ENCODE data around the gene CFAP99. TPM values are rescaled to one million over a fixed set of nuclear protein-coding genes. Genes with fewer than 3 reads are reported as not detected.

The CFAP99 gene
- total and polyA plus RNA-seq, 2 of the 4 experiments (the other 2 are of a cell fraction), result not detected

- H2BK120ac ChIP-seq (ENCODE audit: low read depth, low read length), result no peak overlapping the region
- POLR2A ChIA-PET (ENCODE audit: unreplicated experiment), result no interaction called here
- no peaks in the 10 kb centered on the region for H3K9me1 ChIP-seq (ENCODE audit: insufficient read depth, low read length)
- no peaks in the 10 kb centered on the region for H3K79me1 ChIP-seq (ENCODE audit: low read depth in 1 of 2, low read length in 2 of 2)
- no peak overlapping the region for H3K14ac ChIP-seq (replicated peaks; ENCODE audit: low read depth, low read length)
- TF ChIP-seq CTCF (conservative IDR thresholded peaks at IDR 0.05; ENCODE audit: low read depth, low read length), result no peak
- TF ChIP-seq MAFK (IDR thresholded peaks at IDR 0.05; ENCODE audit: low read depth, low read length), result no peak
- TF ChIP-seq USF2 (IDR thresholded peaks at IDR 0.05; ENCODE audit: low read depth, low read length), result no peak
- TF ChIP-seq MXI1 (IDR thresholded peaks at IDR 0.05; ENCODE audit: borderline replicate concordance, low read depth, low read length), result no peak
- TF ChIP-seq NFE2L2 (IDR thresholded peaks at IDR 0.05; ENCODE audit: low read depth, low read length), result no peak
- TF ChIP-seq CHD1 (IDR thresholded peaks at IDR 0.05; ENCODE audit: low read depth, low read length), result no peak
- H4K91ac ChIP-seq (ENCODE audit: insufficient read depth, low read depth, low read length), result no peak overlapping the region
- CTCF ChIA-PET, result no interaction called here
- H3K4me3 ChIP-seq (ENCODE audit: insufficient read depth, low read depth, low read length), result no peak overlapping the region
- H2BK5ac ChIP-seq (ENCODE audit: low read depth, low read length, poor library complexity, severe bottlenecking), result no peak overlapping the region
- no peak overlapping the region for H3K27ac ChIP-seq (ENCODE audit: insufficient read depth, low read length)
- in situ Hi-C loops (cut with MboI; ENCODE audit: low sequenced_read_pairs), result no loop called here
- H4K8ac ChIP-seq (ENCODE audit: low read depth in 2 of 2, low read length in 2 of 2), result no peak overlapping the region
- intact Hi-C loops (cut with micrococcal nuclease), result no loop called here
- 72% methylated on average over 3 of the region's 5 CpGs; no CpG with 5 or more reads in 1 of the 2 experiments for WGBS, 2 experiments (ENCODE audit: extremely low coverage in 2 of 2, insufficient read length in 1 of 2)
- dilution Hi-C loops (cut with HindIII; ENCODE audit: low sequenced_read_pairs, unreplicated experiment), result no loop called here
- 0 out of 2 replicates have a peak, but pooled peaks cover 2% of the 10 kb centered on the region for H3K9me3 ChIP-seq (ENCODE audit: control insufficient read depth, insufficient read depth, low read length)
- no peak overlapping the region for H2BK15ac ChIP-seq (ENCODE audit: low read depth, low read length)
- H2AK5ac ChIP-seq (ENCODE audit: low read depth, low read length), result no peak overlapping the region
- H3K9ac ChIP-seq (ENCODE audit: low read depth, low read length), result no peak overlapping the region
- no peak overlapping the region for H2AK9ac ChIP-seq (replicated peaks; ENCODE audit: low read depth, low read length, poor library complexity)
- H2BK20ac ChIP-seq (ENCODE audit: low read depth, low read length), result no peak overlapping the region
- H3K27me3 ChIP-seq (ENCODE audit: control insufficient read depth, insufficient read depth, low read length), result peaks cover 48% of the 10 kb centered on the region
- no peaks in the 10 kb centered on the region for H4K20me1 ChIP-seq (ENCODE audit: insufficient read depth, low read length)
- no peak overlapping the region for H3K23ac ChIP-seq (ENCODE audit: low read depth, low read length)
- no peak overlapping the region for H2AFZ ChIP-seq (replicated peaks; ENCODE audit: low read length, poor library complexity)
- DNase-seq, result no peak
- no peak overlapping the region for H3K4me2 ChIP-seq (ENCODE audit: low read depth, low read length)
- no peak overlapping the region for H3K18ac ChIP-seq (ENCODE audit: low read depth, low read length)
- no peaks in the 10 kb centered on the region for H3K4me1 ChIP-seq (ENCODE audit: control insufficient read depth, insufficient read depth, low read length)
- no peak overlapping the region for H3K56ac ChIP-seq (ENCODE audit: extremely low read depth, insufficient read depth, low read length)
- H4K5ac ChIP-seq (ENCODE audit: low read depth, low read length), result no peak overlapping the region
- H3K4ac ChIP-seq (ENCODE audit: low read depth, low read length), result no peak overlapping the region
- H3K36me3 ChIP-seq (ENCODE audit: control insufficient read depth, insufficient read depth, low read length), result no peaks in the 10 kb centered on the region
- ATAC-seq (ENCODE audit: low read depth), result no peak
- no TSS peak for BruUV-seq (replicated peaks)
Measured at GRCh38 chr4:2383760-2384159, 35.0 kb upstream of the CFAP99 start.

All from IMR-90 (cell line).